Bronchial epithelial cell (primary cell): ENCODE results near the gene BOC. TPM values are rescaled to one million over a fixed set of nuclear protein-coding genes. Genes with fewer than 3 reads are reported as not detected.

ENCODE experiments used
- DNase-seq: peaks from one replicate; pipeline ENCODE4 v3.0.0-alpha.2; 2010; ENCODE audit warnings: low read depth
- FAIRE-seq: peaks from 2 replicates; lab custom pipeline; 2011; peaks lifted over from hg19 to GRCh38; lab: Jason Lieb, UNC
- H3K27me3 ChIP-seq: 2 replicates; pipeline ENCODE4 v1.5.1; 2011; ENCODE audit warnings: low read length; ENCODE audit not compliant: control insufficient read depth, insufficient read depth
- H3K36me3 ChIP-seq: 2 replicates; pipeline ENCODE4 v1.5.1; 2011; ENCODE audit warnings: low read length; ENCODE audit not compliant: control insufficient read depth, insufficient read depth
- H3K4me3 ChIP-seq: 2 replicates; pipeline ENCODE4 v1.5.1; 2011; ENCODE audit warnings: mild to moderate bottlenecking, low read depth, low read length, control low read depth
- CTCF ChIP-seq: IDR thresholded peaks from 2 replicates; pipeline ENCODE4 v1.5.1; 2011; ENCODE audit warnings: mild to moderate bottlenecking, moderate library complexity, low read length, control low read depth, inconsistent platforms; ENCODE audit not compliant: insufficient read depth, severe bottlenecking
- total RNA-seq: library from RNA; depleted of rRNA; stranded (reverse); fragments of >200 nt; gene quantifications from 2 replicates; pipeline ENCODE4 v1.2.1, GENCODE V29; 2014

BOC gene
- total RNA-seq, 1 donor from 2014 or later = 1.3 TPM

GRCh38 chr3:113221721-113222257, 10.4 kb downstream of the BOC start:
- FAIRE-seq = no peak

GRCh38 chr3:113222451-113223086, 11.2 kb downstream of the BOC start:
- no peak for TF ChIP-seq CTCF
- no peak for FAIRE-seq
- DNase-seq = no peak
- H3K27me3 ChIP-seq = no peaks in the 10 kb centered on the region
- no peaks in the 10 kb centered on the region for H3K36me3 ChIP-seq
- no peak overlapping the region for H3K4me3 ChIP-seq

More at GRCh38 chr3:113221721-113222257, 10.4 kb downstream of the BOC start:
- TF ChIP-seq CTCF = no peak
- Histone ChIP-seq H3K27me3 (no peaks in the 10 kb centered on the region), H3K36me3 (no peaks in the 10 kb centered on the region), H3K4me3 (no peak overlapping the region)
- DNase-seq = no peak

- Histone ChIP-seq H3K4me3 (no peak overlapping the region), H3K36me3 (no peaks in the 10 kb centered on the region), H3K27me3 (no peaks in the 10 kb centered on the region)
- no peak for TF ChIP-seq CTCF
- FAIRE-seq (no peak), DNase-seq (no peak)
Measured at GRCh38 chr3:113223475-113224281, 12.3 kb downstream of the BOC start.

- DNase-seq (no peak), FAIRE-seq (no peak)
- H3K27me3 ChIP-seq = no peaks in the 10 kb centered on the region
Measured at GRCh38 chr3:113225286-113225685, 13.9 kb downstream of the BOC start.

GRCh38 chr3:113226491-113226890, 15.1 kb downstream of the BOC start:
- Histone ChIP-seq H3K4me3 (no peak overlapping the region), H3K27me3 (no peaks in the 10 kb centered on the region), H3K36me3 (no peaks in the 10 kb centered on the region)
- no peak for FAIRE-seq
- DNase-seq = no peak
- TF ChIP-seq CTCF = no peak

More at GRCh38 chr3:113225286-113225685, 13.9 kb downstream of the BOC start:
- H3K4me3 ChIP-seq = no peak overlapping the region
- TF ChIP-seq CTCF = no peak
- no peaks in the 10 kb centered on the region for H3K36me3 ChIP-seq
